Mesenteric fat pad (tissue), 1 donor: ENCODE measurements around the gene LSAMP. TPM values are rescaled to one million over a fixed set of nuclear protein-coding genes. Genes with fewer than 3 reads are reported as not detected.
"Not testable (repeated sequence)": the region's sequence is repeated elsewhere in the genome, so short reads cannot be mapped to it uniquely, and the experiment has no call there.

Experiments used
- DNase-seq: peaks from one replicate; pipeline ENCODE4 v3.0.0-alpha.2; 2020; ENCODE audit warnings: low spot score
- total RNA-seq: library from RNA; stranded (reverse); fragmentation: NEBNext Ultra II Directional; extraction: Animal tissue kit (Norgen Biotek cat#: 25700); gene quantifications from one replicate; pipeline ENCODE4 v1.2.1, GENCODE V29; 2021
- donor health status: DM: yes; HTN: yes; CAD: no.

Gene LSAMP
- total RNA-seq, 1 donor from 2014 or later: 1.7 TPM

DNA sequence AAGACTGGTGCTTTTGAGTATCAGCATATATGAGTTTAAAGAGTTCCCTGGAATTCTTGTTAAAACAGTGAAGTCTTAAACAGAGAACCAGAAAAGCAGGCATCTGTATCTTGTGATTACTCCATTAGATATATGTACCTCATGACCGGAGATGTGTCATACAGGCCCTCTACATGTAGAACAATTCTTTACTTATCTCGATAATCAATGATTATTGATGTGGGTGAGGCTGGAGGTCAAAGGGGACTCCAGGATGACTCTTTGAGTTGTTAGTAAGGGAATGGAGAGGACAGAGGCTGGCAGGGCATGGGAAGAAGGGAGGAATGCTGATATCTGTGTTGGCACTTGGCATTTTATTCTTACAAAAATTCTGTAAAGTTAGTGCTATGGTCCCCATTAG, 666.3 kb downstream of the LSAMP start:
- DNase-seq: no peak

DNA sequence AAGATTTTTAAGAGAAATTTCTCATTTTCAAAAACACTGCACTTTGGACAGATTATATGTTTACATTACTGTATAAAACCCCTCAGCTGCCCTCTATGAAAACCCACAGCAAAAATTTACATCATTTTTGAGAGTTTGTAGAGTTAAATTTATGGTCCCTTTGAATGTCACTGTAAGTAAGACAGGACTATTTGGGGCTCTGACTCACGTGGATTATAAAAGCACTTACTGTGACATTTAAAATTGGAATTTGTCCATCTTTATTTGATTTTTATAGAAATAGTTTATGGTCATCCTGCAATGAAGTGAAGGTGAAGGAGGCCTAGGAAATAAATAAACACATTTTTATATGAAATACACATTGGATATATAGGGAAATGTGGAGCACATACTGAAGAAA, 672.3 kb downstream of the LSAMP start:
- DNase-seq: no peak

DNA sequence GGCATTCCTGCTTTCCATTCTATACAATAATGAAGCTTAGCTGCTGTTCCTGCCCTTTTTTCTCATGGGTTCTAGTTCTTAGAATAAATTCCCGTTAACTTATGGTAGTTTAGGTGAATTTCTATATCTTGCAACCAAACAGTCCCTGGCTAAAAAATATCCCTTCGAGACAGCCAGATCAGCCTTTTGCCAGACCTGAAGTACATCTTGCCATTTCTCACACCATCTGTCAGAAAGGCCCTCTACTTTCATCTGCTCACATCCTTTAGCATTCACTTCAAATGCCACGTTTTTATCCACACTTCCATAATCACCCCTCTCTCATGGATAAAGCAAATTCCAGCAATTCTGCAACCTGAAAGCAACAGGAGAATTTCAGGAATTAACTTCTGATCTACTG, 676.6 kb downstream of the LSAMP start:
- no peak for DNase-seq

DNA sequence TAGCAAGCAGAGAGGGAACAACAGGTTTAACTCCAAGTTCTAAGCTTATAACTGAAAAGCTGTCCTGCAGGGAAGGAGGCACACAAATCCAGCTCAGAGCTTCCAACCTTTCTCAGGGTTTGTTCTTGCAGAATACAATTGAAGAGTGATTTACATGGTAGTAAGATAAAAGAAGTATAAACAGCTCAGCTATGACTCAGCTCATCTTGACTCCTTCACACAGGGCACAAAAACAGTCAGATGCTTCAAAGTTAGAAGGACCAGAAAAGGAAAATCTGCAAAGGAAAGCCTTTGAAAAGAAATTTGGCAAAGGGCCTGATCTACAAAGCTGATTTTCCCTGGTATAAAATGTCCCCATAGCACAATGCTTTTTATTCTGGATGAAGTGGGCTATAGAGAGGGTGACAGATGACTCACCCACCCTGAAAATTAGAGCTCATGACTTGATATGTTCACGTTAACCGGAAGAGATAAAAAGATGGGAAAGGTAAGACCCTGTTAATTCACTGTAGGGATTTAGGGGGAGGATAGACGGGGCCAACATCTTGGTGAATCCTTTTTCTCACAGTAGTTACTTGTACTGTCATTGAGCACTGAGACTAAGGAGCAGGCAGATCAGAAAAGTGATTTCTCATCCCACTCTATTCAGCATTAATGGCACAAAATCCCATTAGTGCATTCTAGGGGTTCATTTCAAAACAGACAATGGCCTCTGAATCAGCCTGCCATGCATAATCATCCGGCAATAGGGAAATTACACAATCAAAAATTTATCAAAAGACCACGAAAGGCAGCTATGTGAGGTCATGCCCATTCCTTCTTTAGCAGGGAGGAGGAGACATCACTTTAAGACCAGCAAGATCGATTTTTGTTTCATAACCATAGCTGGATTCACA, 678.5 kb downstream of the LSAMP start:
- no peak for DNase-seq

DNA sequence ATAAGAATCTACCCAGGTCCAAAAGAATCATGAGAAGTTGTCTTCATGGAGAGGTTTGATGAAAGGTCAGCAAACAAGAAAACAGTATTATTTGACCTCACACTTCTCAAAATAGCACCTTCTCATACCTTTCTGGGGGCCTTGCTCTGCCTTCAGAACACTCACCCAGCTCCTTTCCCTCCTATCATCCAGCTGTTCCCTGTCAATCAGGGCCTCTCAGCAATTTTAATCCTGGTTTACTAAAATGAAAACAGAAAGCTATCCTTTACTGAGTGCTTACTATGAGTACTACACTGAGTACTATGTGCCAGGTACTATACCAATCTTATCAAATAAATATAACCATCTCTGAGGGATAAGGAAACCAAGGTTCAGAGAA, 683.4 kb downstream of the LSAMP start:
- DNase-seq: no peak

DNA sequence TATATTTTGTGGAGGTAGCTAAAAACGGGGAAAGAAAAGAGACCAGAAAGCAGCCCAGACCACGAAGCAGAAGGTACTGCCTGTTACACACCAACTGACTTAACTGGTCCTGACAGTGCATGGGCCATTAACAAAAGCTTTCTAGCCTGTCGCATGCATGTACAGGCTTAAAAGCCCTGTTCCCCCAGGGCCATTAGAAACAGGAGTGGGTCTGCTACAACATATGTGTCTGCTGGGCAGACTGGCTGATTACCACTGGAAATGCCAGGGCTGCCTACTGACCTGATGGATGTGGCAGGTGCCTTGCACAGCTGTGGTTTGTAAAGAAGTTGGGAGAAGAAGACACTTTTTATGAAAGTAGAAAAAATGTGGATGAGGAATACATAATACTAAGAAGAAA, 684.6 kb downstream of the LSAMP start:
- DNase-seq: no peak

DNA sequence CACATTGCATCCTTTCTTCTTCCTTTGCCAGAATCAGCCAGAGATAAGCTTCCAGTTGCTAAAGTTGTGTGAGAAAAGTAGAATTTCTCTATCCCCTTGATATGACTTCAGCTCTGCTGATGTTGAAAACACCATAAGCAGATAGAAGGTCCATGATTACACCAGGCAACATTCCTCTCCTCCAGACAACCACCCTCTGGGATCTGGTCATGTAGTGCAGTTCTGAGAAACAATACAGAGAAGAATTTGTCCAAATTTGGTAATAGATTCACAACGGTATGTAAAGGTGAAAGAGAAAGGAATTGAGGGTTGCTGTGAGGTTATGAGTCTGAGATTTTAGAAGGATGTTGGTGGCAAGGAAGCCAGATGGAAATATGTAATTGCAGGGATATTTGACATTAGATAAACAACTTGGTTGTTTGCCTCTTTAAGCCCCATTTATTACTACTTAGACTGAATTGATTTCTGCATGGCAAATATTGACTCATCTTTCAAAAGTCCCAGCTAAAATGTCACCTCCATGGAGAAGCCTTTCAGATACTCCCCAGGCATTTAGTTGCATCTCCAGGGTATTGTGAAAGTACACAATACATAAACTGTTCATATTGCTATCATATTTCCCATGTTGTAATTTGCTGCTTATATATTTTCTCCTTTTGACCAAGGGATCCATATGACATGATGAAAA, 687.1 kb downstream of the LSAMP start:
- DNase-seq: no peak

DNA sequence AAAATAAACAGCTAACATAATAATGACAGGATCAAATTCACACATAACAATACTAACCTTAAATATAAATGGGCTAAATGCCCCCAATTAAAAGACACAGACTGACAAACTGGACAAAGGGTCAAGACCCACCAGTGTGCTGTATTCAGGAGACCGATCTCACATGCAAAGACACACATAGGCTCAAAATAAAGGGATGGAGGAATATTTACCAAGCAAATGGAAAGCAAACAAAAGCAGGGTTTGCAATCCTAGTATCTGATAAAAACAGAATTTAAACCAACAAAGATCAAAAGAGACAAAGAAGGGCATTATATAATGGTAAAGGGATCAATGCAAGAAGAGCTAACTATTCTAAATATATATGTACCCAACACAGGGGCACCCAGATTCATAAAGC, 692.3 kb downstream of the LSAMP start:
- not testable (repeated sequence) for DNase-seq
